ENCODE measurements around the gene CFAP65. TPM values are rescaled to one million over a fixed set of nuclear protein-coding genes. Genes with fewer than 3 reads are reported as not detected.

Gene CFAP65
- polyA plus RNA-seq, 1 donor (not counting 4 experiments of a cell fraction or from before 2014, with no cell fraction given): not detected

DNA sequence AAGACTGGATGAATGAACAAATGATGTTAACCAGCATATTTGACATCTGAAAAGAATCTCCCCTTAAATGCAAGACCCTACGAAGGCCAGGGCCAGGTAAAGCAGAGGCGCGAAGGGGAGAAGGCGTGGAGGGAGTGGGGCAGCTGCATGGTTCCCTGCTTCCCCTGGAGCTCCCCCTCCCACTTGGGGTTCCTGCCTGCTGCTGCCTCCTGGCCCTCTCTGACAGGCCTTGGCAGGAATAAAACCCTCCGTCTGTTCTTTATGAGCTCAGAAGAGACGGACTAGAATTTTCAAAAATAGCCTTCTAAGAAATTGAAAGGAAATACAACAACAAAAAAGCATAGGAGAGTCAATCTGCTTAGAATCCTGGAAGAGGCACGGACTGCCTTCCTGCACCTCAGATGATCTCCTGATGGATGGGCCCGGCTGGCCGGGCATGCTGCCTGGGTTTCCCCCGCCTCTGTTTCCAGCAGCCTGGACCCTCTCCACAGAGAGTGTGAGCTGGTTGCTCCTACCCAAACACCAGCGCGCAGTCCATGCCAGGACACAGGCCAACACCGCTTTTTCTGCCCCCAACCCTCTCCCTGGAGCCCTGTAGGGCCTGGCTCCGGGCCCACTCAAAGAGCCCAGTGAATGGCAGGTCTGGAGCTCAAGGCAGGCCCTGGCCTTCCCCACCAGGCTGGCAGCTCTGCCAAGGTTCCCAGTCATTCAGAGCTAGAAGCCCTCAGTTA lies 23.9 kb downstream of the CFAP65 start:
- no peak for DNase-seq (ENCODE audit: low read depth, low spot score)
- peaks cover 18% of the 10 kb centered on the region for H3K27me3 ChIP-seq (ENCODE audit: control insufficient read depth, extremely low read depth, insufficient read depth, low read length)
- TF ChIP-seq EZH2 (IDR thresholded peaks at IDR 0.05; ENCODE audit: low read length): no peak
- TF ChIP-seq, protein P1, sequence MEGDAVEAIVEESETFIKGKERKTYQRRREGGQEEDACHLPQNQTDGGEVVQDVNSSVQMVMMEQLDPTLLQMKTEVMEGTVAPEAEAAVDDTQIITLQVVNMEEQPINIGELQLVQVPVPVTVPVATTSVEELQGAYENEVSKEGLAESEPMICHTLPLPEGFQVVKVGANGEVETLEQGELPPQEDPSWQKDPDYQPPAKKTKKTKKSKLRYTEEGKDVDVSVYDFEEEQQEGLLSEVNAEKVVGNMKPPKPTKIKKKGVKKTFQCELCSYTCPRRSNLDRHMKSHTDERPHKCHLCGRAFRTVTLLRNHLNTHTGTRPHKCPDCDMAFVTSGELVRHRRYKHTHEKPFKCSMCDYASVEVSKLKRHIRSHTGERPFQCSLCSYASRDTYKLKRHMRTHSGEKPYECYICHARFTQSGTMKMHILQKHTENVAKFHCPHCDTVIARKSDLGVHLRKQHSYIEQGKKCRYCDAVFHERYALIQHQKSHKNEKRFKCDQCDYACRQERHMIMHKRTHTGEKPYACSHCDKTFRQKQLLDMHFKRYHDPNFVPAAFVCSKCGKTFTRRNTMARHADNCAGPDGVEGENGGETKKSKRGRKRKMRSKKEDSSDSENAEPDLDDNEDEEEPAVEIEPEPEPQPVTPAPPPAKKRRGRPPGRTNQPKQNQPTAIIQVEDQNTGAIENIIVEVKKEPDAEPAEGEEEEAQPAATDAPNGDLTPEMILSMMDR (optimal IDR thresholded peaks at IDR 0.05 in 1 of 3, IDR thresholded peaks at IDR 0.05 in 1 of 3, conservative IDR thresholded peaks at IDR 0.05 in 1 of 3; ENCODE audit: extremely low read depth in 1 of 3, insufficient read depth in 2 of 3, low read length in 3 of 3): no peak
- H2AFZ ChIP-seq (ENCODE audit: control insufficient read depth, low read length): no peak overlapping the region
- dilution Hi-C loops (cut with MboI; ENCODE audit: extremely low pct_ligation_motif_present, low sequenced_read_pairs): no loop called here
- no peaks in the 10 kb centered on the region for H3K79me2 ChIP-seq (ENCODE audit: control insufficient read depth, insufficient read depth, low read length)
- H3K36me3 ChIP-seq (ENCODE audit: control insufficient read depth in 2 of 2, extremely low read depth in 1 of 2, insufficient read depth in 2 of 2, low read length in 2 of 2): no peaks in the 10 kb centered on the region
- no peak for FAIRE-seq
- no peak overlapping the region for H3K4me3 ChIP-seq (ENCODE audit: control insufficient read depth in 2 of 3, extremely low read depth in 1 of 3, insufficient read depth in 2 of 3, low read depth in 1 of 3, low read length in 3 of 3)
- no peak overlapping the region for H3K27ac ChIP-seq (ENCODE audit: control insufficient read depth, insufficient read depth, low read length)
- H3K4me2 ChIP-seq (ENCODE audit: control insufficient read depth, extremely low read depth, insufficient read depth, low read depth, low read length): no peak overlapping the region
- H3K9me1 ChIP-seq (ENCODE audit: control insufficient read depth, extremely low read depth, insufficient read depth, low read length): no peaks in the 10 kb centered on the region
- H3K4me1 ChIP-seq (ENCODE audit: control insufficient read depth, extremely low read depth, insufficient read depth, low read length): no peaks in the 10 kb centered on the region
- H3K9me3 ChIP-seq (ENCODE audit: control insufficient read depth, low read depth, low read length): no peaks in the 10 kb centered on the region
- no peaks in the 10 kb centered on the region for H4K20me1 ChIP-seq (ENCODE audit: control insufficient read depth, extremely low read depth, insufficient read depth, low read length)
- no peak overlapping the region for H3K9ac ChIP-seq (ENCODE audit: control insufficient read depth, extremely low read depth, insufficient read depth, low read length)

DNA sequence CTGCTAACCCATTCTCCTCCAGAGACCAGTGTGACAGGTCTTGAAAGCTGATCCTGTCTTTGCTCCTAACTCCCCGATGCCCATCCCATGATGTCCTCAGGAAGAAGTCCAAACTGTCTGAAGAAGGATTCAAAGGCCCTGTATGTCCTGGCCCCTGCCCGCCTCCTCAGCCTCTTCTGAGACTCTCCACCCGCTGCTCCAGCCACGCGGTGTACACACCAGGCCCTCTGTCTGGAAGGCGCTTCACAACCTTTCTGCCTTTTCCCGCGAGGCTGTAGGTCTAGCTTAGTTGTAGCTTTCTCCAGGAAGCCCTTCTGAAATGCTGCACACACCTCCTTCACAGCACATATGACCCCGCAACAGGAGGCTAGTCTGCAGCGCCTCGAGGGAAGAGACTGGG lies 24.6 kb downstream of the CFAP65 start:
- Histone ChIP-seq H4K20me1 (ENCODE audit: control insufficient read depth, extremely low read depth, insufficient read depth, low read length) (no peaks in the 10 kb centered on the region), H3K27me3 (ENCODE audit: control insufficient read depth, extremely low read depth, insufficient read depth, low read length) (peaks cover 13% of the 10 kb centered on the region), H3K36me3 (ENCODE audit: control insufficient read depth in 2 of 2, extremely low read depth in 1 of 2, insufficient read depth in 2 of 2, low read length in 2 of 2) (no peaks in the 10 kb centered on the region), H3K9me3 (ENCODE audit: control insufficient read depth, low read depth, low read length) (no peaks in the 10 kb centered on the region), H3K9me1 (ENCODE audit: control insufficient read depth, extremely low read depth, insufficient read depth, low read length) (no peaks in the 10 kb centered on the region), H3K4me3 (ENCODE audit: control insufficient read depth in 2 of 3, extremely low read depth in 1 of 3, insufficient read depth in 2 of 3, low read depth in 1 of 3, low read length in 3 of 3) (no peak overlapping the region), H3K4me2 (ENCODE audit: control insufficient read depth, extremely low read depth, insufficient read depth, low read depth, low read length) (no peak overlapping the region), H3K27ac (ENCODE audit: control insufficient read depth, insufficient read depth, low read length) (no peak overlapping the region), H3K4me1 (ENCODE audit: control insufficient read depth, extremely low read depth, insufficient read depth, low read length) (no peaks in the 10 kb centered on the region), H3K9ac (ENCODE audit: control insufficient read depth, extremely low read depth, insufficient read depth, low read length) (no peak overlapping the region), H3K79me2 (ENCODE audit: control insufficient read depth, insufficient read depth, low read length) (no peaks in the 10 kb centered on the region), H2AFZ (ENCODE audit: control insufficient read depth, low read length) (no peak overlapping the region)
- dilution Hi-C loops (cut with MboI; ENCODE audit: extremely low pct_ligation_motif_present, low sequenced_read_pairs): no loop called here
- DNase-seq (ENCODE audit: low read depth, low spot score) (no peak), FAIRE-seq (no peak)
- no peak for TF ChIP-seq EZH2 (IDR thresholded peaks at IDR 0.05; ENCODE audit: low read length)
- TF ChIP-seq, protein P1 (optimal IDR thresholded peaks at IDR 0.05 in 1 of 3, IDR thresholded peaks at IDR 0.05 in 1 of 3, conservative IDR thresholded peaks at IDR 0.05 in 1 of 3; ENCODE audit: extremely low read depth in 1 of 3, insufficient read depth in 2 of 3, low read length in 3 of 3): no peak

All from keratinocyte (primary cell).